HG03066 (cell line): ENCODE data around the gene PNMA8A.
"Not testable (repeated sequence)": the region's sequence is repeated elsewhere in the genome, so short reads cannot be mapped to it uniquely, and the experiment has no call there.

ENCODE experiments used
- ATAC-seq: cut with Tn5 transposase; IDR thresholded peaks from one replicate; pipeline ENCODE4 v1.9.1; 2021; ENCODE audit warnings: low read depth; ENCODE audit not compliant: unreplicated experiment

PNMA8A gene

DNA sequence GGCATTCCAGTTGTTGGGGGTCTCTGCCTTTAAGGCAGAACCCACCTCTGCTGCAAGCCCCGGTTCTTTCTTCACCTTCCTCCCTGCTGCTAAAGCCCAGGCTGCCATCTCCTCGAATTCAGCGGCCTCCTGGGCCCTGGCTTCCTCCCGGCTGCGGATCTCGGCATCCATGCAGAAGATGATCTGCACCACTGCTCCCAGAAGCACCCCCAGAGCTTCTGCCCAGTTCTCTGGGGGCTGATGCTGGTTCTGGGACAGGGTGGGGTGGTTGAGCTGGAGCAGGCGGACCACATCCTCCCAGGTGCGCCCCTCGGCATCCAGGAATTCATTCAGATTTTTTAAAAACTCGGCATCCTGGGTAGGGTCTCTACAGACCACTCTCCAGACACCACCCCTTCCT is 987 bp downstream of the PNMA8A start:
- no peak for ATAC-seq

DNA sequence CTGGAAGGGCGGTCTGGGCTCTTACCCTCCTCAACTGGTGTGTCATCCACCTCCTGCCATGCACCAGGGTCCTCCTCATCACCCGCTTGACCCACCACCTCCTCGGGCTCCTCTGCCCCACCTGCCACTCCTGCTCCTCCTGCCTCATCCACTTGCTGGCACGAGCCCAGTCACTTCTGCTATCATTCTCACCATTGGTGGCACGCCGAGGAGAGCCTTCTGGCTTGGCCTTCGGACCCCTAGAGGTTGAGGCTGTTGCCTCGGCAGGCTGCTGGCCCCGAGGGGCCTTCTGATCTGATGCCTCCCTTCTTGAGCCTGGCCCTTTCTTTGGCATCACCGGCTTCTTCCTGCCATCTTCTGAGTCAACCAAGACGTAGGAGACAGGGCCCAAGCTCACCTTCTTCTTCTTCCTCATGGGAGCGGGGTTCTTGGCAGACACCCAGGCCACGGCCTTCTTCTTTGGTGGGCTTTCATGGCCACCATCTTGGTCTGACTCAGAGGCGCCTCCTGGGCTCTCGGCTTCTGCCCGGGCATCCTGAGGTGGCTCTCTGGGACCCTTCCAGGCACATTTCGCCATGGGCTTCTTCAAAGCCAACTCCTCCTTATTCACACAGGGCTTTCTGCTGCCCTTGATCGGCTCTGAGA is 1.7 kb downstream of the PNMA8A start:
- no peak for ATAC-seq

DNA sequence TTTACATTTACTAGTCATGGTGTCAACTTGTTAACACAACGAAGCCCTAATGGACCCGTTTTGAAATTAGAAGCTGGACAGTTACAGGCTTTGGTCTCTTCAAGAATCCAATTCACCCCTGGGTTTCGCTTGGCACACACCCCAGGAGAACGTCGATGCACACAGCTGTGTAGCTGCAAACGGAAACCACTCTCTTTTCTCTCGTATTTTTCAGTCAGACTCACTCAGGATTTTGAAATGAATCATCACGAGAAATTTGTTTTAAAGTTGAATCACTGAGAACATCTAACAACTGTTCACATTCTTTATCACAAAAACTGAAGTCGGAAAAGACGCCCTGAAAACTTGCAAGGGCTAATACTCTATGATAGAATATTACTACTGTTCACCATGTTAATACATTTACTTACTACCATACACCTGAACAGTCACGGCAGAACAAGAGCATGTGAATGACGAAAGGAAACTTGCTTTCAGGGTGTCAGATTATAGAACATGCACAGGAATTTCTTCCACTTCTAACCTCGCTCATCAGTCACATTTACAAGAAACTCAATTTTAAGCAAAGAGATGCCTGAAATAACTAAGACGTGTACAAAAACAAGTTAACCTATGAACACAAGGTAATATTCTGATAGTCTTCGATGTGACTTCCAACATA is 4.7 kb downstream of the PNMA8A start:
- ATAC-seq = no peak

DNA sequence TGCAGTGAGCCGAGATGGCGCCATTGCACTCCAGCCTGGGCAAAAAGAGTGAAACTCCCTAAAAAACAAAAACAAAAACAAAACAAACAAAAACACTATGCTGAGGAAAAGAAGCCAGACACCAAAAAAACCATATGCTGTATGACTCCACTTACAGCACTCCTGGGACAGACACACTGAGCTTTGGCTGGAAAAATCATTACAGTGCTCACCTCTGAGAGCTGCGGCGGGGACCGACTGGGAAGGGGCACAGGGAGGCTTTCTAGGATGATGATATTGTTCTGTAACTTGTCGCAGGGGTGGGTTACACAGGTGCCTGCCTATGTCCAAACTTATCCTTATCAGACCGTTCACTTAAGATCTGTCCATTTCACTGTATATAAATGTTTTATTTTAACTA is 7.8 kb downstream of the PNMA8A start:
- ATAC-seq = no peak

DNA sequence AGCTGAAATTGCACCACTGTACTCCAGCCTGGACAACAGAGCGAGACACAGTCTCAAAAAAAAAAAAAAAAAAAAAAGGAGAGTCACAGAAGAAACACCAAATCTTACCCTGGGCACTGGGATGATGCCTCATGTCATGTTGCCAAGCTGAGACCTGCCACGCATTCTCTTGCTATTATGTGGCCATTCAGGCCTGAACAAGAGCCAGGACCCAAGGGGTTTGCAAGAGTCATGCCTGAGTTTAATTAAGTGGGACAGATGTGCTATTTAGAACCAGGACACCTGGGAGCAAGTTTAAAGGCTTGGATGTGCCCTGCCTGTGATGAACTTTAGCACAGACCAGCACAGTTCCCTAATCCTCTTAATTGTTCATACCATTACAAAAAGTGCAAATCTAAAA is 9.8 kb downstream of the PNMA8A start:
- no peak for ATAC-seq

DNA sequence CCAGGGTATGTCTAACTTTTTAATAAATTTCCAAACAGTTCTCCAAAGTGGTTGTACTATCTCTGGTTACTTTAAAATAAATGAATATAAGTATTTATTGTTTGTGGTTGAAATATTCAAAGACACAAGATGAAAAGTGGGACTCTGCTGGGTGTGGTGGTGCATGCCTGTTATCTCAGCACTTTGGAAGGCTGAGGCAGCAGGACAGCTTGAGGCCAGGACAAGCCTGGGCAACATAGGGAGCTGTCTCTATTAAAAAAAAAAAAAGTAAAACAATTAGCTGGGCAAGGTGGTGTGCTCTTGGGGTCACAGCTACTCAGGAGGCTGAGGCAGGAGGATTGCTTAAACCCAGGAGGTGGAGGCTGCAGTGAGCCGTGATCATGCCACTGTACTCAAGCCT is 10.4 kb downstream of the PNMA8A start:
- ATAC-seq = no peak

DNA sequence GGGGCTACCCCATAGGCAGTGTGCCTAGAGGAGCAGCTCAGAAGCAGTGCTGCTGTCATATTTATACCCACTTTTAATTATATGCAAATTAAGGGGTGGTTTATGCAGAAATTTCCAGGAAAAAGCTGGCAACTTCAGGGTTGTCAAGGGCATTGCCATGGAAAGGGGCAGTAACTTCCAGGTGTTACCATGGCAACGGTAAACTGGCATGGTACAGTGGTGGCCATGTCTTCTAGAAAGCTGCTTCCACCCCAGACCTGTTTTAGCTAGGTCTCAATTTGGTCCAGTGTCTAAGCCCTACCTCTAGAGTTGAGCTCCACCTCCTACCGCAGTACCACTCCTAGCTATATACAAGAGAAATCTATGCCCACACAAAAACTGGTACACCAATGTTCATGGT is 11.3 kb downstream of the PNMA8A start:
- ATAC-seq = no peak

DNA sequence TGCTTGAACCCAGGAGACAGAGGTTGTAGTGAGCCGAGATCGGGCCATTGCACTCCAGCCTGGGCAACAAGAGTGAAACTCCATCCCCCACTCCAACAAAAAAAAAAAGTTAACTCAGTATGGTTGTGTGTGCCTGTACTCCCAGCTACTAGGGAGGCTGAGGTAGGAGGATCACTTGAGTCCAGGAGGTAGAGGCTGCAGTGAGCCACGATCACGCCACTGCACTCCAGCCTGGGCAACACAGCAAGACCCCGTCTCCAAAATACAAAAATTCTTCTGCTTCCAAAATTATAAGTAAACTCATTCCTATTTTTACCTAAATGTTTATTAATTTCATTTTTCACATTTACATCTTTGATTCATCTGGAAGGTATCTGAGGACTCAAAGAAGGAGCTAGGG is 14.4 kb downstream of the PNMA8A start:
- no peak for ATAC-seq

DNA sequence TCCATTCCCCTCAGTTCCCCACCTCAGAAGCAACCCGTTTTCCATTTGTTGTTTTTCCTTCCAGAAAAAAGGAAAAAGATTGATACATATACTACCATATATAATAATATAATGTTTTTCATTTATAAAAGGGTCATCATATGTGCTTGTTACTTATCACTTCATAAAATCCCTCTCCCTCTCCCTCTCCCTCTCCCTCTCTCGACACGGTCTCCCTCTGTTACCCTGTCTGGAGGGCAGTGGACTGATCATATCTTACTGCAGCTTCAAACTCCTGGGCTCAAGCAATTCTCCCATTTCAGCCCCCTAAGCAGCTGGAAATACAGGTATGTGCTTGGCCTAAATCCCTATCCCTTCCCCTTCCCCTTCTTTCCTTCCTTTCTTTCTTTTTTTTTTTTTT is 17.1 kb downstream of the PNMA8A start:
- no peak for ATAC-seq

DNA sequence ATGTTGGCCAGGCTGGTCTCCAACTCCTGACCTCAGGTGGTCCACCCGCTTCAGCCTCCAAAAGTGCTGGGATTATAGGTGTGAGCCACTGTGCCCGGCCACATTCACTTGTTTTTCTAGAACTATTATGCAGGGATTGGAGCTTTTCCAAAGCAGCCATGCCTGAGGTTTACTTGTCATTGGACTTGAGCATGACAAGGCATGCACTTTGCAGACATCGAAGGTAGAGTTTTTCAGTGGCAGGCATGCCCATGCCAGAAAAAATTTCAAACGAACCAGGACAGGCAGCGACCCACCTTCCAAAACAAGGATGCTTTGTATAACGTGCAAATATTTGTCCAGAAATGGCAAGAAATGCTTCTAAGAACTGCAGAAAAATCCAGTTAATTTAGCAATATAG is 17.7 kb downstream of the PNMA8A start:
- ATAC-seq = no peak

DNA sequence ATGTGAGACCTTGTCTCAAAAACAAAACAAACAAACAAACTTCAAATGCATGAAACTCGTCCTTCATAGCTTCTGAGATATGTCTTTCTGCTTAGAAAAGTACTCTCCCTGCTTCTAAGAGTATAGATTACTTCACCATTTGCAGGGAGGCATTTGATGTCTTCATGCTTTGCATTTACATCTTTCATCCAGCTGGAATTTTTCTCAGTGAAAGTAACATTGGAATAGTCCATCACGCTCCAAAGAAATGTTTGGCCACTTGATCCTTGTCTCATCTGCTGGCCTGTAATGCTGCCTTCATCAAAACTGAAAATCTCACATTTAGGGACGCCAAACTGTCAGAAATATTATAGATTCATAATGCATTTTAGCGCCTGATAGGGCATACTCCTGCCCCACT is 19.2 kb downstream of the PNMA8A start:
- ATAC-seq = no peak

DNA sequence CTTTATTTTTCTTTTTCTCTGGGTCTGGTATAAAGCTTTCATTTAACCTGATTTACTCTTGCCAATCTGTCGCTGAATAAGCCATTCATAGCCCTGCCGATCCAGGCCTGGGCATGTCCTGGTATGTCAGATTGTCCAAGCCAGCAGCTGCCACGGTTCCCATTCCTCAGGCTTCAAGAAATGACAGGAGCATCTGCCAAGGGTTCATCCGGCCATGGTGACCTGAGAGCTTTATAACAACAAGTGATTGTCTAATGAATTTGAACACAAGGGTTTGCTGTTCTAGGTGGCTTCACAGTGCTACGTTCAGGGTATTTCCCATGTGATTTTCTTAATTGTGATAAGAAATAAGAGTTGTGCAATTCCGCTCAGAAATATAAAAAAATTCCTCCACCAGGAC is 20.0 kb downstream of the PNMA8A start:
- no peak for ATAC-seq

DNA sequence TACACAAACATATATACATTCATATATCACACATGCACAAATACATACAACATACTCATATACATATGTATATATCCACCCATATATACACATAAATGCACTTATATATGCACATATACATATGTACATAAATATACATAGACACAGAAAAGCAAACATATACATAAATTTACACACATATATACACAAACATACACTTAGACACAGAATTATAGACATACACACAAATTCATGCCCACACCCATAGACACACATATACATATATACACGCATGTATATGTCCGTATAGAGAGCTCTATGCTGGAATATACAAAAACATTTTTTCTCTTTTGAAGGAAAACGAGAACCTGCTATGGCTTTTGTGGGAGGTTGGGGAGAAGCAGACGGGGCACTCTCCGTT is 20.6 kb downstream of the PNMA8A start:
- ATAC-seq = no peak

DNA sequence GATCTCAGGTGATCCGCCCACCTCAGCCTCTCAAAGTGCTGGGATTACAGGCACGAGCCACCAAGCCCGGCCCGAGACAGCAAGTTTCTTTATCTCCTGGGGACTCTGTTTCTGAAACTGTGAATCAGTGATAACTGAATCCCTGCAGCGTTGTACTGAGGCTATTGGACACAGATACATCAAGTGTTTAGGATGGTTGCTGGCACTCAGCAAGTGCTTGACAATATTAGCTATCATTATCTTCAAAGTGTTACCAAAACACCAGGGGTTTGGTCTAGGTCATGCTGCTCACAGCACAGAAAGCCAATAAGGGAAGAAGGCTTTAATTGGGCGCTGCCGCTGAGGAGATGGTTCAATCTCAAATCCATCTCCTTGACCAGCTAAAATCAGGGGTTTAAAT is 22.1 kb downstream of the PNMA8A start:
- ATAC-seq = no peak

DNA sequence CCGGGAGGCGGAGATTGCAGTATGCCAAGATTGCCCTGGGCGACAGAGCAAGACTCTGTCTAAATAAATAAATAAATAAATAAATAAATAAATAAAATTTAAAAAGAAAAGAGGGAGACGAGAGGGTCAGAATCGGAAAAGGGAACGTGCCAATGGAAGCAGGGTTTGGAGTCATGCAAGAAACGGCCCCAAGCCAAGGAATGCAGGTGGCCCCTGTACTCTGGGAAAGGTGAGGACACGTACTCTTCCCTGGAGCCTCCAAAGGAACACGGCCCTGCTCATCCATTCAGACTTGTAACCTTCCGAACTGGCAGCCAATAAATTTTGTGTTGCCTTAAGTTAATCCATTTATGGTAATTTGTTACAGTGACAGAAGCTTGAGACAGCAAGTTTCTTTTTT is 22.8 kb downstream of the PNMA8A start:
- ATAC-seq = no peak

DNA sequence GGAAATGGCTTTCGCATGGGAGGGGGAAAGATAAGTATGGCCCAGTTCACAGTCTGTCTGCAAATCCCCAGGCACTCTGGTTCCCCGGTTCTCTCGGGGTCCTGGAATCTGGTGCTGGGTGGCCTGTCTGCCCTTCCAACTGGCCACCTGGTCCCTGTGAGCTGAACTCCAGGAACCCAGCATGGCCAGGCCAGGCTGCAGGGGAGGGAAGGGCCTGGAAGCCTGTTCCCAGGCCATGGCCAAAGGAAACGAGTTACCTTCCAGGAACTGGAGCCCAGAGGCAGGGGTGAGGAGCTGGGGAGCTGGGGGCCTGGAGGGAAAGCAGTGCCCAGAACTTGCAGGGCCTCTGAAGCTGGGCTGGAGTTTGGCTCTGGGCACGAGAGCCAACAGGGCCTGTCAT is 23.5 kb downstream of the PNMA8A start:
- no peak for ATAC-seq

DNA sequence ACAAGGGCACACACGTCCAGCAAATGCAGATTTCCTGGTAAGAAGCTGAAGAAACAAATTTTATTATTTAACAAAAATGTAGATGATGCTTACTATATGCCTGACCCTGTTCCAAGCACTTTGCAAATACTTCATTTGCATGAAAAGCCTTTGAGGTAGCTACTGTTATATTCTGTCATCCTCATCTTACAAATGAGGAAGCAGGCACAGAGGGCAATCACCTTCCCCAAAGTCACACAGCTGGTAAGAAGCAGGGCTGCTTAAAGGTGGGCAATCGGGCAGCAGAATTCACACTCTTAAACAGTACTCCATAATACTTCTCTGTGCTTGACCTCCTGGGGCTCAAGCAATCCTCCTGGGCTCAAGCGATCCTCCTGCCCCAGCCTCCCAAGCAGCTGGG is 24.4 kb downstream of the PNMA8A start:
- ATAC-seq = no peak

DNA sequence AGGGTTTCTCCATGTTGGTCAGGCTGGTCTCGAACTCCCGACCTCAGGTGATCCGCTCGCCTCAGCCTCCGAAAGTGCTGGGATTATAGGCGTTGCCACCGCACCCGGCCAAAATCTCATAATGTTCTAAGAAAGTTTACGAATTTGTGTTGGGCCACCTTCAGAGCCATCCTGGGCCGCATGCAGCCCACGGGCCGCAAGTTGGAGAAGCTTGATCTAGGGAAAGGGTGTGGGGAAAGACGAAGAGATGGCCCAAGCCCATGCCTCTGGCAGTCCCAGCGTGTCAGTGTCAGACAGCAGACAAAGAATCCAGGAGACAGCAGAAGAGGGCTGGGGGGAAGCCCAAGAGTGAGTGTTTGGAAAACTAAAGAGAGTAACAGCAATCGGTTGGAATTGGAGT is 25.3 kb downstream of the PNMA8A start:
- no peak for ATAC-seq

DNA sequence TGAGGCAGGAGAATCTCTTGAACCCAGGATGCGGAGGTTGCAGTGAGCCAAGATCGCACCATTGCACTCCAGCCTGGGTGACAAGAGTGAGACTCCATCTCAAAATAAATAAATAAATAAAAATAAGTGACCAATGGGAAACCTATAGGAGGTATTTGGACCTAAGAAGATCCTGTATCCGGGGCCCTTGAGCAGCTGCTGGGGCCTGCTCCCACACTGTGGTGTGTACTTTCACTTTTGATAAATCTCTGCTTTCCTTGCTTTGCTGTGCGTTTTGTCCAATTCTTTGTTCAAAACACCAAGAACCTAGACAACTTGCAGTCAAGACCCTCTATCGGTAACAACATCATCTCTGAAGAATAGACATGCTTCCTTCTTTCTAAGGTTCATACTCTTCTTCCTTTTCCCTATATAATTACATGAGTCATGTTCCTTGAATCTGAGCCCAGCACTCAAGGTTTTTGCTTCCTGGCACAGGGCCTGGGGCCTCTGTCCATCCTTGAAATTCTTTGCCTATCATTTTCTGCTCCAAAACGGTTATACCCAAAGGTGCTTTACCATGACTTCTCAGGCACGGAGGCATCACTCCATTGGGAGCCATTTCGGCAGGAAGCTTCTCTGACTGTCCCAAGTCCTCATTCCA is 28.4 kb downstream of the PNMA8A start:
- no peak for ATAC-seq

DNA sequence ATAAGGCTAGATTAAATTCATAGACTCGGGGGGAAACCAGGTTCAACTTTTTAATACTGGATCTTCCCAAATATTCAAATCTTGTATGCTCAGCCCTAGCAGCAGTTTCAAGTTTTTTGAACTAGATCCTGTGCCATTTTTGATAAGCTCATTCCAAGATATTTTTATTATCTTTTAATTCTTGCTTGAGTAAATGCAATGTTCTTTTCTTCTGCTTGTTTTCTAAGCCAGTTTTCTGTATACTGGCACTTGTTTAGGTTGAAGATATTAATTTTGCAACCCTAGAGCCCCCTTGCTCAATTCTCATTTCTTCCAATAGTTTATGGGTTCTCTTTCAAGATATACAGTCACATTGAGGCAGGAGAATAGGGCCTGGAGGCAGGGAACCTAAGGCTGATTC is 29.5 kb downstream of the PNMA8A start:
- ATAC-seq = no peak

DNA sequence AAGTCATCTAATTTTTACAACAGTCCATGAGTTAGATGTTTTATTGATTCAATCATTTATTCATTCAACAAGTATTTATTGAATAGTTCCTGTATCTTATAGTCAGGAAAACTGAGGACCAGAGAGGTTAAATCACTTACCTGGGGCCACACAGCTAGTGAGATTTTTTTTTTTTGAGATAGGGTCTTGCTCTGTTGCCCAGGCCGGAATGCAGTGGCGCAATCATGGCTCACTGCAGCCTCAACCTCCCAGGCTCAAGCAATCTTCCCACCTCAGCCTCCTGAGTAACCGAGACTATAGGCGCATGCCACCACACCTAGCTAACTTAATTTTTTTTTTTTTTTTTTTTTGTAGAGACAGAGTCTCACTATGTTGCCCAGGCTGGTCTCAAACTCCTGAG is 35.7 kb downstream of the PNMA8A start:
- not testable (repeated sequence) for ATAC-seq

DNA sequence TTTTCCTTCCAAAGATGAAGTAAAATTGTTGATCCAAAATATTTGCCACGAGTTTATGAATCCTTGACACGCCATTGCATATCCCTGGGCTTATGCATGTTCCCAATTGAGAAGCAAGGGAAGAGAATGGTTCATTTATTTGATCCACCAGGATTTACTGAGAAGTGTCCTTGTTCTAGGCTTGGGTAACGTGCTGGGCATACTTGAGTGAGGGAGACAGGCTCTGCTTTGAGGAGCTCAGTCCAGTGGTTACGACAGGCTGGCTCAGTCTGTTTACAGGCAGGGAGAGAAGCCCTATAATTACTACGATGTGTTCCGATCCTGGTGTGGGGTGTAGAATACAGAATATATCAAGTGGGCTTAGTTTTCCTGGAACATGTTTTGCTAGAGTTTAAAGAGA is 36.4 kb downstream of the PNMA8A start:
- ATAC-seq = no peak
